Endothelial cell of umbilical vein (primary cell): ENCODE data around the gene NR4A1. TPM values are rescaled to one million over a fixed set of nuclear protein-coding genes. Genes with fewer than 3 reads are reported as not detected.

ENCODE experiments used
- BruUV-seq: library from RNA; stranded (reverse); fragments of 400-500 nt; replicated peaks from 2 replicates; lab custom pipeline; 2021; lab: Mats Ljungman, UMichigan
- CTCF ChIA-PET: fragments of 300-600, 350-600 bp; sonication (Branson Sonifier 250); formaldehyde crosslinking; loops from one replicate; lab custom pipeline; 2021; ENCODE audit warnings: antibody characterized with exemption, inconsistent platforms; lab: Charles Lee
- POLR2A ChIA-PET: fragments of 300-600, 350-600 bp; sonication (Branson Sonifier 250); formaldehyde crosslinking; loops from one replicate; lab custom pipeline; 2021; ENCODE audit warnings: antibody characterized with exemption, inconsistent platforms; lab: Charles Lee
- DNase-seq: peaks from one replicate; pipeline ENCODE4 v3.0.0-alpha.2; 2011; ENCODE audit warnings: low read depth, low spot score
- FAIRE-seq: peaks from 2 replicates; lab custom pipeline; 2011; peaks lifted over from hg19 to GRCh38; lab: Jason Lieb, UNC
- H2AFZ ChIP-seq: 2 replicates; pipeline ENCODE4 v1.6.0; 2012; ENCODE audit warnings: low read depth, low read length, control low read depth, inconsistent platforms
- H3K27ac ChIP-seq: 2 replicates; pipeline ENCODE4 v1.5.1; 2011; ENCODE audit warnings: low read depth, mild to moderate bottlenecking, control low read depth, low read length, moderate library complexity; ENCODE audit not compliant: insufficient read depth
- H3K27me3 ChIP-seq, 2 experiments: 2 replicates each; pipeline versions ENCODE4 v1.6.0 to v1.6.1; 2011; ENCODE audit warnings: low read length in 2 of 2, mixed read lengths in 1 of 2; ENCODE audit not compliant: control insufficient read depth in 2 of 2, insufficient read depth in 2 of 2
- H3K36me3 ChIP-seq, 2 experiments: 2 replicates in 1 of 2; 3 replicates in 1 of 2; pipeline ENCODE4 v1.5.1; 2011; ENCODE audit warnings: low read length in 2 of 2, mild to moderate bottlenecking in 1 of 2, moderate library complexity in 1 of 2; ENCODE audit not compliant: control insufficient read depth in 2 of 2, insufficient read depth in 2 of 2; ENCODE audit errors: extremely low read depth in 1 of 2
- H3K4me1 ChIP-seq: 3 replicates; pipeline ENCODE4 v1.5.1; 2011; ENCODE audit warnings: mild to moderate bottlenecking, low read length; ENCODE audit not compliant: control insufficient read depth, insufficient read depth; ENCODE audit errors: extremely low read depth
- H3K4me2 ChIP-seq: 2 replicates; pipeline ENCODE4 v1.6.1; 2011; ENCODE audit warnings: low read length, control low read depth, mixed read lengths; ENCODE audit not compliant: insufficient read depth
- H3K4me3 ChIP-seq, 3 experiments: fragments of 200-600 bp in 1 of 3; sonication (generic), shearing (Covaris generic) in 1 of 3; replicated peaks in 1 of 3; 2 replicates each; pipeline ENCODE4 v1.5.1; 2011 to 2016; ENCODE audit warnings: control low read depth in 3 of 3, low read length in 3 of 3, mild to moderate bottlenecking in 2 of 3, inconsistent platforms in 1 of 3, low read depth in 1 of 3, moderate library complexity in 1 of 3; ENCODE audit not compliant: insufficient read depth in 1 of 3
- H3K79me2 ChIP-seq: 2 replicates; pipeline ENCODE4 v1.6.0; 2012; ENCODE audit warnings: low read length, inconsistent platforms; ENCODE audit not compliant: control insufficient read depth, insufficient read depth
- H3K9ac ChIP-seq: replicated peaks from 2 replicates; pipeline ENCODE3; 2011; ENCODE audit warnings: low read length, control low read depth; ENCODE audit not compliant: insufficient read depth; ENCODE audit errors: extremely low read depth
- H3K9me1 ChIP-seq: replicated peaks from 3 replicates; pipeline ENCODE4 v1.6.0; 2011; ENCODE audit warnings: mild to moderate bottlenecking, low read length; ENCODE audit not compliant: control insufficient read depth, insufficient read depth; ENCODE audit errors: extremely low read depth
- H3K9me3 ChIP-seq: replicated peaks from 2 replicates; pipeline ENCODE4 v1.5.1; 2012; ENCODE audit warnings: low read length, inconsistent platforms; ENCODE audit not compliant: control insufficient read depth, insufficient read depth
- H4K20me1 ChIP-seq: replicated peaks from 2 replicates; pipeline ENCODE3; 2011; ENCODE audit warnings: mild to moderate bottlenecking, low read length; ENCODE audit not compliant: control insufficient read depth, insufficient read depth; ENCODE audit errors: extremely low read depth
- EZH2 ChIP-seq: IDR thresholded peaks from 2 replicates; pipeline ENCODE4 v1.6.1; 2012; ENCODE audit warnings: borderline replicate concordance, low read depth, mild to moderate bottlenecking, moderate library complexity, low read length, inconsistent platforms; ENCODE audit not compliant: severe bottlenecking
- FOS ChIP-seq: IDR thresholded peaks from 2 replicates; pipeline ENCODE4 v1.6.1; 2011; ENCODE audit warnings: mild to moderate bottlenecking, low read length, moderate library complexity, borderline replicate concordance; ENCODE audit not compliant: insufficient read depth
- GATA2 ChIP-seq: IDR thresholded peaks from 2 replicates; pipeline ENCODE4 v1.7.0; 2011; ENCODE audit warnings: low read depth, mild to moderate bottlenecking, moderate library complexity, mixed read lengths, low read length; ENCODE audit not compliant: insufficient read length, insufficient read depth
- JUN ChIP-seq: IDR thresholded peaks from 2 replicates; pipeline ENCODE4 v1.6.1; 2011; ENCODE audit warnings: borderline replicate concordance, low read depth; ENCODE audit not compliant: insufficient read length, insufficient read depth
- MYC ChIP-seq: IDR thresholded peaks from one replicate; pipeline ENCODE4 v1.6.1; 2011; ENCODE audit warnings: mild to moderate bottlenecking, low read depth, low read length
- POLR2A ChIP-seq: IDR thresholded peaks from 2 replicates; pipeline ENCODE4 v1.6.1; 2012; ENCODE audit warnings: low read depth, mild to moderate bottlenecking, control low read depth, low read length
- POLR2AphosphoS5 ChIP-seq: IDR thresholded peaks from 2 replicates; pipeline ENCODE4 v1.6.1; 2012; ENCODE audit warnings: low read depth, mild to moderate bottlenecking, control low read depth, low read length, moderate library complexity; ENCODE audit not compliant: insufficient read depth
- dilution Hi-C: fragments of 300-500 bp; cut with MboI; formaldehyde crosslinking; loops from one replicate; pipeline ENCODE4 v1.15.0; 2019; ENCODE audit warnings: low sequenced_read_pairs; ENCODE audit not compliant: extremely low pct_ligation_motif_present
- intact Hi-C: fragments of 100-400 bp; cut with micrococcal nuclease; formaldehyde crosslinking; loops from one replicate; pipeline ENCODE4 v1.10.0; 2022
- polyA plus RNA-seq, 4 experiments: library from polyadenylated mRNA; depleted of rRNA in 3 of 4; stranded (reverse) in 3 of 4; unstranded in 1 of 4; fragments of >200 nt; gene quantifications; 2 replicates each; pipeline versions ENCODE4 v1.2.1 to v1.2.3, GENCODE V29; 2011 to 2012; ENCODE audit warnings: missing spikeins in 1 of 4
- total RNA-seq: library from RNA; stranded (reverse); gene quantifications from 2 replicates; pipeline ENCODE4 v1.2.3, GENCODE V29; 2021
- TF ChIP-seq, protein P1 (sequence below): IDR thresholded peaks from 2 replicates; pipeline ENCODE4 v1.6.1; 2011; ENCODE audit not compliant: insufficient read depth, insufficient read length
- TF ChIP-seq, protein P2 (sequence below), 2 donors: IDR thresholded peaks; 1 replicate in 1 of 2; 2 replicates in 1 of 2; pipeline ENCODE4 v1.5.1; 2011; ENCODE audit warnings: low read length in 2 of 2, mild to moderate bottlenecking in 2 of 2, moderate library complexity in 2 of 2, control low read depth in 1 of 2, inconsistent platforms in 1 of 2, low read depth in 1 of 2; ENCODE audit not compliant: insufficient read depth in 1 of 2; ENCODE audit errors: extremely low read depth in 1 of 2

NR4A1 gene
- total and polyA plus RNA-seq, 2 donors (not counting 3 experiments of a cell fraction or from before 2014, with no cell fraction given) = 6.8 to 18.2 TPM

DNA sequence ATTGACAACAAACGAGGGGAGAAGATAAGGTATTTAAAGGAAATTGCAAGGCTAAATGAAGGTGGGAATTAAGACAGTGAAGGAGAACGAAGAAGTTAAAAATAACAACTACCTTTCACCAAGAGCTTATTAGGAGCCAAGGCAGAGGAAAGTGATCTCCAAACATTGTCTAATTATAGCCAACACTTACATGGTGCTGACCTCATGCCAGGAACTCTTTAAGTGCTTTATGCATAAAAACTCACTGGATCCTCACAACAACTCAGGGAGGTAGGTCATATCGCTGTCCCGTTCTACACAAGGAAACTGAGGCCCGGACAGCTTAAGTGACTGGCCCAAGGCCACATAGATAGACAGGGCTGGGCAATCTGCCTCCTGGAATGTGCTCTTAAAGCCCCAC, 25.0 kb upstream of the NR4A1 start:
- FAIRE-seq = no peak
- no TSS peak for BruUV-seq

More for the DNA sequence above, 25.0 kb upstream of the NR4A1 start:
- H2AFZ ChIP-seq = no peak overlapping the region
- DNase-seq = no peak
- no peak overlapping the region for H3K4me2 ChIP-seq
- intact Hi-C loops (no loop called here), dilution Hi-C loops (no loop called here)
- no peaks in the 10 kb centered on the region for H3K36me3 ChIP-seq
- POLR2A ChIA-PET = interaction anchor here (12.4 kb wide), 1 partner anchor 21 kb away, joined by 221 read pairs; the partner anchor contains the start of gene TAMALIN
- H3K9me3 ChIP-seq = no peaks in the 10 kb centered on the region
- no peaks in the 10 kb centered on the region for H4K20me1 ChIP-seq
- TF ChIP-seq JUN = no peak
- TF ChIP-seq, protein P1, sequence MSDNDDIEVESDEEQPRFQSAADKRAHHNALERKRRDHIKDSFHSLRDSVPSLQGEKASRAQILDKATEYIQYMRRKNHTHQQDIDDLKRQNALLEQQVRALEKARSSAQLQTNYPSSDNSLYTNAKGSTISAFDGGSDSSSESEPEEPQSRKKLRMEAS = no peak
- no peak for TF ChIP-seq POLR2AphosphoS5
- TF ChIP-seq, protein P2, sequence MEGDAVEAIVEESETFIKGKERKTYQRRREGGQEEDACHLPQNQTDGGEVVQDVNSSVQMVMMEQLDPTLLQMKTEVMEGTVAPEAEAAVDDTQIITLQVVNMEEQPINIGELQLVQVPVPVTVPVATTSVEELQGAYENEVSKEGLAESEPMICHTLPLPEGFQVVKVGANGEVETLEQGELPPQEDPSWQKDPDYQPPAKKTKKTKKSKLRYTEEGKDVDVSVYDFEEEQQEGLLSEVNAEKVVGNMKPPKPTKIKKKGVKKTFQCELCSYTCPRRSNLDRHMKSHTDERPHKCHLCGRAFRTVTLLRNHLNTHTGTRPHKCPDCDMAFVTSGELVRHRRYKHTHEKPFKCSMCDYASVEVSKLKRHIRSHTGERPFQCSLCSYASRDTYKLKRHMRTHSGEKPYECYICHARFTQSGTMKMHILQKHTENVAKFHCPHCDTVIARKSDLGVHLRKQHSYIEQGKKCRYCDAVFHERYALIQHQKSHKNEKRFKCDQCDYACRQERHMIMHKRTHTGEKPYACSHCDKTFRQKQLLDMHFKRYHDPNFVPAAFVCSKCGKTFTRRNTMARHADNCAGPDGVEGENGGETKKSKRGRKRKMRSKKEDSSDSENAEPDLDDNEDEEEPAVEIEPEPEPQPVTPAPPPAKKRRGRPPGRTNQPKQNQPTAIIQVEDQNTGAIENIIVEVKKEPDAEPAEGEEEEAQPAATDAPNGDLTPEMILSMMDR (IDR thresholded peaks at IDR 0.05; ENCODE audit: extremely low read depth in 1 of 2, insufficient read depth in 1 of 2, low read depth in 1 of 2, low read length in 2 of 2) = no peak
- TF ChIP-seq FOS = no peak
- TF ChIP-seq GATA2 = no peak
- no peak for TF ChIP-seq MYC
- TF ChIP-seq POLR2A = no peak
- no peak for TF ChIP-seq EZH2
- no peaks in the 10 kb centered on the region for H3K79me2 ChIP-seq
- H3K27ac ChIP-seq = no peak overlapping the region
- H3K4me1 ChIP-seq = peaks cover 25% of the 10 kb centered on the region
- H3K9ac ChIP-seq = no peak overlapping the region
- H3K9me1 ChIP-seq = no peaks in the 10 kb centered on the region
- CTCF ChIA-PET = interaction anchor here (0.8 to 13.1 kb wide), 19 partner anchors 8 to 853 kb away, joined by 3 to 946 read pairs (median 23); partner anchors contain the start of genes ATG101, NR4A1, SMIM41 and TAMALIN
- no peaks in the 10 kb centered on the region for H3K27me3 ChIP-seq
- no peak overlapping the region for H3K4me3 ChIP-seq
